B cell (primary cell): ENCODE measurements around the gene FAM217A. TPM values are rescaled to one million over a fixed set of nuclear protein-coding genes. Genes with fewer than 3 reads are reported as not detected.
"Not testable (repeated sequence)": the region's sequence is repeated elsewhere in the genome, so short reads cannot be mapped to it uniquely, and the experiment has no call there.

Source experiments
- ATAC-seq: fragments of 200-7000 bp; cut with Tn5 transposase; one replicate; pipeline ENCODE4 v1.10.0; 2021; ENCODE audit warnings: low read depth, mild to moderate bottlenecking, moderate number of reproducible peaks, moderate library complexity
- CTCF ChIA-PET: fragments of 350-600 bp; sonication (Branson Sonifier 250); formaldehyde crosslinking; loops from one replicate; lab custom pipeline; 2021; ENCODE audit warnings: antibody characterized with exemption, inconsistent platforms; lab: Charles Lee
- POLR2A ChIA-PET: fragments of 350-600 bp; sonication (Branson Sonifier 250); formaldehyde crosslinking; loops from one replicate; lab custom pipeline; 2021; ENCODE audit warnings: antibody characterized with exemption; lab: Charles Lee
- DNase-seq: peaks from one replicate; pipeline ENCODE4 v3.0.0; 2013
- H2AFZ ChIP-seq: 2 replicates; pipeline ENCODE4 v1.6.1; 2012; ENCODE audit warnings: mild to moderate bottlenecking, low read depth, low read length; ENCODE audit not compliant: insufficient read depth, poor library complexity, severe bottlenecking
- H3K27ac ChIP-seq, 2 donors: 1 replicate in 1 of 2; 2 replicates in 1 of 2; pipeline ENCODE4 v1.5.1; 2012 to 2013; ENCODE audit warnings: low read length in 2 of 2, mild to moderate bottlenecking in 2 of 2, moderate library complexity in 1 of 2
- H3K27me3 ChIP-seq, 4 experiments: fragments of 200-600 bp in 1 of 4; sonication (generic) in 1 of 4; replicated peaks in 1 of 4; 1 replicate in 2 of 4; 2 replicates in 2 of 4; pipeline versions ENCODE4 v1.6.1 to v1.7.0; 2013 to 2016; ENCODE audit warnings: low read length in 3 of 4, mild to moderate bottlenecking in 2 of 4, mixed read lengths in 1 of 4, moderate library complexity in 1 of 4; ENCODE audit not compliant: insufficient read depth in 4 of 4, control insufficient read depth in 3 of 4; ENCODE audit errors: control extremely low read depth in 1 of 4
- H3K36me3 ChIP-seq, 2 experiments: replicated peaks in 1 of 2; 1 replicate in 1 of 2; 2 replicates in 1 of 2; pipeline versions ENCODE4 v1.6.1 to v1.7.1; 2013; ENCODE audit warnings: low read length in 1 of 2; ENCODE audit not compliant: insufficient read depth in 2 of 2, control insufficient read depth in 1 of 2; ENCODE audit errors: control extremely low read depth in 1 of 2, extremely low read depth in 1 of 2
- H3K4me1 ChIP-seq, 2 donors: fragments of 200-600 bp in 1 of 2; sonication (generic) in 1 of 2; 1 replicate in 1 of 2; 2 replicates in 1 of 2; pipeline versions ENCODE4 v1.5.1 to v1.6.1; 2013 to 2017; ENCODE audit warnings: low read length in 2 of 2; ENCODE audit not compliant: control insufficient read depth in 2 of 2, insufficient read depth in 2 of 2
- H3K4me2 ChIP-seq: replicated peaks from 2 replicates; pipeline ENCODE3; 2012; ENCODE audit warnings: mild to moderate bottlenecking, low read depth, low read length; ENCODE audit not compliant: poor library complexity, severe bottlenecking
- H3K4me3 ChIP-seq, 5 experiments: fragments of 200-600 bp in 1 of 5; sonication (generic) in 1 of 5; 1 replicate in 3 of 5; 2 replicates in 2 of 5; pipeline versions ENCODE4 v1.5.1 to v1.7.0; 2011 to 2016; ENCODE audit warnings: low read length in 4 of 5, mild to moderate bottlenecking in 4 of 5, low read depth in 2 of 5, control low read depth in 1 of 5, moderate library complexity in 1 of 5; ENCODE audit not compliant: insufficient read depth in 1 of 5; ENCODE audit errors: control extremely low read depth in 1 of 5, extremely low read depth in 1 of 5
- H3K79me2 ChIP-seq: fragments of 200-600 bp; sonication (generic); one replicate; pipeline ENCODE4 v1.6.0; 2016; ENCODE audit warnings: low read length; ENCODE audit not compliant: control insufficient read depth, insufficient read depth
- H3K9ac ChIP-seq: fragments of 200-600 bp; sonication (generic); 2 replicates; pipeline ENCODE4 v1.6.1; 2017; ENCODE audit warnings: mild to moderate bottlenecking, low read length, moderate library complexity
- H3K9me3 ChIP-seq, 3 donors: one replicate each; pipeline versions ENCODE4 v1.6.1 to v1.7.1; 2013; ENCODE audit warnings: low read length in 2 of 3; ENCODE audit not compliant: control insufficient read depth in 2 of 3, insufficient read depth in 1 of 3; ENCODE audit errors: control extremely low read depth in 1 of 3
- H4K20me1 ChIP-seq: 2 replicates; pipeline ENCODE4 v1.6.0; 2012; ENCODE audit warnings: mild to moderate bottlenecking, low read length; ENCODE audit not compliant: insufficient read depth, control insufficient read depth, poor library complexity, severe bottlenecking
- H3K27ac Mint-ChIP-seq: one replicate; pipeline ENCODE4 v1.8.0; 2021; ENCODE audit warnings: mixed read lengths
- H3K27me3 Mint-ChIP-seq: one replicate; pipeline ENCODE4 v1.8.0; 2021; ENCODE audit warnings: mixed read lengths
- H3K4me1 Mint-ChIP-seq: one replicate; pipeline ENCODE4 v1.8.0; 2021; ENCODE audit warnings: mixed read lengths
- H3K4me3 Mint-ChIP-seq: one replicate; pipeline ENCODE4 v1.8.0; 2021; ENCODE audit warnings: mixed read lengths
- H3K9me3 Mint-ChIP-seq: one replicate; pipeline ENCODE4 v1.8.0; 2022; ENCODE audit warnings: mixed read lengths; ENCODE audit not compliant: insufficient read depth
- EZH2 ChIP-seq: IDR thresholded peaks from 2 replicates; pipeline ENCODE4 v1.6.1; 2012; ENCODE audit warnings: borderline replicate concordance, low read depth, mild to moderate bottlenecking, moderate library complexity, low read length; ENCODE audit not compliant: insufficient read depth, poor library complexity, severe bottlenecking
- WGBS: methylation state at CpG from one replicate; pipeline ENCODE4 v1.1.5; 2013; ENCODE audit warnings: missing lambda C conversion rate; ENCODE audit not compliant: insufficient coverage; 5-methylcytosine and 5-hydroxymethylcytosine counted together
- intact Hi-C: fragments of 100-400 bp; cut with micrococcal nuclease; formaldehyde crosslinking; loops from one replicate; pipeline ENCODE4 v1.10.0; 2022
- polyA plus RNA-seq: library from polyadenylated mRNA; depleted of rRNA; stranded (reverse); fragments of >200 nt; gene quantifications from 2 replicates; pipeline ENCODE4 v1.2.3, GENCODE V29; 2012
- total RNA-seq, 2 donors: library from RNA; stranded (reverse); fragments of 120-200 nt in 1 of 2; gene quantifications; 1 replicate in 1 of 2; 2 replicates in 1 of 2; pipeline versions ENCODE4 v1.2.3 to v1.2.4, GENCODE V29; 2013 to 2022
- TF ChIP-seq, protein P1 (sequence below): fragments of 200-600 bp; IDR thresholded peaks from one replicate; pipeline ENCODE4 v1.8.0; 2022; ENCODE audit warnings: antibody characterized with exemption, mild to moderate bottlenecking

FAM217A gene
- total and polyA plus RNA-seq, 2 donors (not counting 1 experiment from before 2014, with no cell fraction given), result not detected

DNA sequence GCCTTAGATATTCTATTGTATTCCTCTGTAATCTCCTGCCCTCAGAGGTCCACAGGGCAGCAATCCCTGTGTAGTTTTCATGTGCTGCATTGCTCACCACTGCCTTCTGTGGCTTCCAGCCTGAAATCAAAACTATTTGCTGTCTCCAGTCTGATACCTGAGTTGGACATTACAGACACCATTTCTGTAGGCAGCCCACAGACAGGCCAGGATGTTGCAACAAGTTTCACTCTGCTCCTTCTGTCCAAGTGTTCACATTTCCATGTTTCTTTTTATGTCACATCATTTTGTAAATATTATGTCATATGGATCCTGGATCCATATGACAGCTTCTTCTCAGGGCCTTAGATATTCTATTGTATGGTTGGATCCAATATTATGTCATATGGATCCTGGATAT, 34.7 kb upstream of the FAM217A start:
- Histone ChIP-seq H3K79me2 (no peaks in the 10 kb centered on the region), H4K20me1 (no peaks in the 10 kb centered on the region), H3K4me2 (no peak overlapping the region), H3K27ac (no peak overlapping the region), H3K4me1 (no peaks in the 10 kb centered on the region), H3K9ac (no peak overlapping the region), H3K4me3 (no peak overlapping the region), H3K36me3 (peaks cover 0 to 20% of the 10 kb centered on the region in 2 experiments), H3K27me3 (no peaks in the 10 kb centered on the region), H2AFZ (no peak overlapping the region), H3K9me3 (peaks cover 0 to 4% (median 4%) of the 10 kb centered on the region in 3 donors)
- no peak overlapping the region for H3K27ac Mint-ChIP-seq
- ChIA-PET CTCF (no interaction called here), POLR2A (no interaction called here)
- peaks cover 5% of the 10 kb centered on the region for H3K9me3 Mint-ChIP-seq
- intact Hi-C loops, result no loop called here
- no peak for DNase-seq
- H3K27me3 Mint-ChIP-seq, result peaks cover 5% of the 10 kb centered on the region
- H3K4me3 Mint-ChIP-seq, result no peak overlapping the region
- no peaks in the 10 kb centered on the region for H3K4me1 Mint-ChIP-seq
- no peak for ATAC-seq
- TF ChIP-seq, protein P1, sequence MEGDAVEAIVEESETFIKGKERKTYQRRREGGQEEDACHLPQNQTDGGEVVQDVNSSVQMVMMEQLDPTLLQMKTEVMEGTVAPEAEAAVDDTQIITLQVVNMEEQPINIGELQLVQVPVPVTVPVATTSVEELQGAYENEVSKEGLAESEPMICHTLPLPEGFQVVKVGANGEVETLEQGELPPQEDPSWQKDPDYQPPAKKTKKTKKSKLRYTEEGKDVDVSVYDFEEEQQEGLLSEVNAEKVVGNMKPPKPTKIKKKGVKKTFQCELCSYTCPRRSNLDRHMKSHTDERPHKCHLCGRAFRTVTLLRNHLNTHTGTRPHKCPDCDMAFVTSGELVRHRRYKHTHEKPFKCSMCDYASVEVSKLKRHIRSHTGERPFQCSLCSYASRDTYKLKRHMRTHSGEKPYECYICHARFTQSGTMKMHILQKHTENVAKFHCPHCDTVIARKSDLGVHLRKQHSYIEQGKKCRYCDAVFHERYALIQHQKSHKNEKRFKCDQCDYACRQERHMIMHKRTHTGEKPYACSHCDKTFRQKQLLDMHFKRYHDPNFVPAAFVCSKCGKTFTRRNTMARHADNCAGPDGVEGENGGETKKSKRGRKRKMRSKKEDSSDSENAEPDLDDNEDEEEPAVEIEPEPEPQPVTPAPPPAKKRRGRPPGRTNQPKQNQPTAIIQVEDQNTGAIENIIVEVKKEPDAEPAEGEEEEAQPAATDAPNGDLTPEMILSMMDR, result no peak
- no peak for TF ChIP-seq EZH2

DNA sequence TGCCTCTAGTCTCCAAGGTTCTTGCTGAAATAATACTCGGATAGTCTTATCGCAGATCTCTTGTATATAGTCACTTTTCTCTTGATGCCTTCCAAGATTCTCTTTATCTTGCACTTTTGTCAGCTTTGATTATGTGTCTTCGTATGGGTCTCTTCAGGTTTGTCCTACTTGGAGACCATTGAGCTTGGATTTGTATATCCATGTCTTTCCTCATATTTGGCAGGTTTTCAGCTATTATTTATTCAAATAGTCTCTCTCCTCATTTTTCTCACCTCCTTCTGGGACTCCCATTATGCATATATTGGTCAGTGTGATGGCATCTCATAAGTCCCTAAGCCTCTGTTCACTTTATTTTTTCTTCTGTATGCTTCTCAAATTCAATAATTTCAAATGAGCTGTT, 33.4 kb upstream of the FAM217A start:
- ATAC-seq (no peak), DNase-seq (no peak)
- TF ChIP-seq EZH2, result no peak
- TF ChIP-seq, protein P1, result no peak
- CTCF ChIA-PET, result interaction anchor here (1.2 kb wide), 1 partner anchor 43 kb away, joined by 3 read pairs; no protein-coding TSS in a partner anchor
- WGBS, result 100% methylated on average over 2 of the region's 3 CpGs
- Mint-ChIP-seq H3K27ac (no peak overlapping the region), H3K4me1 (no peaks in the 10 kb centered on the region), H3K27me3 (peaks cover 5% of the 10 kb centered on the region), H3K9me3 (peaks cover 5% of the 10 kb centered on the region), H3K4me3 (no peak overlapping the region)
- H3K4me2 ChIP-seq, result no peak overlapping the region
- POLR2A ChIA-PET, result no interaction called here
- no peak overlapping the region for H3K27ac ChIP-seq
- intact Hi-C loops, result no loop called here
- H3K4me3 ChIP-seq, result no peak overlapping the region
- H3K9ac ChIP-seq, result no peak overlapping the region
- H3K36me3 ChIP-seq, result peaks cover 0 to 12% of the 10 kb centered on the region in 2 experiments
- H4K20me1 ChIP-seq, result no peaks in the 10 kb centered on the region
- H3K4me1 ChIP-seq, result no peaks in the 10 kb centered on the region
- H3K27me3 ChIP-seq, result no peaks in the 10 kb centered on the region
- no peaks in the 10 kb centered on the region for H3K79me2 ChIP-seq
- H2AFZ ChIP-seq, result no peak overlapping the region
- H3K9me3 ChIP-seq, result peaks cover 0 to 4% (median 4%) of the 10 kb centered on the region in 3 donors

- intact Hi-C loops, H3K4me2 ChIP-seq: not testable (repeated sequence)
Measured at GRCh38 chr6:4109363-4109815, 30.5 kb upstream of the FAM217A start.

More at GRCh38 chr6:4109363-4109815, 30.5 kb upstream of the FAM217A start:
- CTCF ChIA-PET, H3K27ac ChIP-seq, H3K4me3 ChIP-seq, DNase-seq, H3K4me1 ChIP-seq, POLR2A ChIA-PET, H3K27me3 ChIP-seq, H3K27me3 Mint-ChIP-seq, H3K9ac ChIP-seq, H2AFZ ChIP-seq, H3K4me3 Mint-ChIP-seq, H3K27ac Mint-ChIP-seq, H4K20me1 ChIP-seq, H3K4me1 Mint-ChIP-seq, H3K9me3 Mint-ChIP-seq, ATAC-seq, H3K36me3 ChIP-seq, H3K79me2 ChIP-seq, H3K9me3 ChIP-seq: not testable (repeated sequence)
- WGBS, result no CpG with 5 or more reads among the region's 4 CpGs
